ENCODE measurements around the gene DZIP1L. TPM values are rescaled to one million over a fixed set of nuclear protein-coding genes. Genes with fewer than 3 reads are reported as not detected.

The DZIP1L gene
- total RNA-seq, 1 experiment from 2014 or later, result 10.4 TPM

DNA sequence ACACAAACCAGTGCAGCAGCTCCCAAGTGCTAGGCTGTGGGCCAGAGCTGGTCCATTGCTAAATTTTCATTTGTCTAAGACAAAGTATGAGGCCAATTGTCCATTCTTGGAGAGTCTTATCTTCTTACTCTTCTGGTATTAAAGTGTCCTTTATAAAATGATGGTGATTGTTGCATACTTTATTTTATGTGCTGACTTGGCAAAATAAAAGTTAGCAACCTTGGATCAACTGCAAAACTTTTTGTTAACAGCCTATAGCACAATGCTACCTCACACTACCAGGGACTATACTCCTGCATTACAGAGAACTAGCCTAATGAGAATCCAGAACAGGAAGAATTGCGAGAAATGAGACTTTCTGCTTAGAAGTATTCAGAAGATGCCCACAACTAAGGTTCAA lies 61.4 kb downstream of the DZIP1L start:
- no peak overlapping the region for H3K27ac Mint-ChIP-seq
- no CpG with 5 or more reads among the region's 1 CpG for WGBS (ENCODE audit: extremely low coverage, insufficient read length, low lambda C conversion rate)
- Histone ChIP-seq H4K20me1 (ENCODE audit: control insufficient read depth, insufficient read depth, insufficient read length) (no peaks in the 10 kb centered on the region), H3K4me2 (ENCODE audit: insufficient read depth, insufficient read length, low read length) (no peak overlapping the region), H3K79me2 (ENCODE audit: insufficient read depth, low read length) (no peaks in the 10 kb centered on the region), H3T11ph (ENCODE audit: low read length) (no peak overlapping the region), H3K56ac (ENCODE audit: insufficient read length, low read depth, low read length) (no peak overlapping the region), H3K9me3 (ENCODE audit: control insufficient read depth, low read depth, low read length) (no peaks in the 10 kb centered on the region), H4K5ac (ENCODE audit: insufficient read length, low read depth, low read length) (no peak overlapping the region), H2BK5ac (ENCODE audit: insufficient read length, low read length) (no peak overlapping the region), H2BK120ac (ENCODE audit: low read depth, low read length, poor library complexity, severe bottlenecking) (no peak overlapping the region), H3K4ac (ENCODE audit: low read depth, low read length) (no peak overlapping the region), H3K4me1 (ENCODE audit: insufficient read depth, low read length) (no peaks in the 10 kb centered on the region), H3K27me3 (ENCODE audit: insufficient read depth, low read length) (no peaks in the 10 kb centered on the region), H3K9ac (ENCODE audit: extremely low read depth, insufficient read length, low read length) (no peak overlapping the region), H3K18ac (ENCODE audit: insufficient read length, low read depth, low read length) (no peak overlapping the region), H4K8ac (replicated peaks; ENCODE audit: insufficient read length, low read depth, low read length) (no peak overlapping the region), H3K27ac (ENCODE audit: insufficient read length, low read depth, low read length) (no peak overlapping the region), H2BK20ac (ENCODE audit: low read depth, low read length, poor library complexity, severe bottlenecking) (no peak overlapping the region), H3K79me1 (ENCODE audit: insufficient read depth, low read depth, low read length, poor library complexity, severe bottlenecking) (no peaks in the 10 kb centered on the region), H2AK5ac (ENCODE audit: insufficient read length, low read length) (no peak overlapping the region), H3K14ac (ENCODE audit: insufficient read depth, low read length) (no peak overlapping the region), H4K91ac (ENCODE audit: insufficient read length, low read depth, low read length) (no peak overlapping the region), H2BK12ac (ENCODE audit: insufficient read length, low read depth, low read length) (no peak overlapping the region), H2BK15ac (ENCODE audit: low read depth, low read length) (no peak overlapping the region), H3K23me2 (ENCODE audit: insufficient read length, low read depth, low read length, poor library complexity, severe bottlenecking) (no peaks in the 10 kb centered on the region), H2AFZ (ENCODE audit: low read length) (no peak overlapping the region), H3K23ac (ENCODE audit: insufficient read length, low read depth, low read length) (no peak overlapping the region)
- H3K36me3 Mint-ChIP-seq (ENCODE audit: insufficient read depth in 1 of 3, low read depth in 3 of 3), result peaks cover 0 to 6% (median 2%) of the 10 kb centered on the region in 3 experiments; a peak in 3 of 7 replicates
- TF ChIP-seq, protein P1, sequence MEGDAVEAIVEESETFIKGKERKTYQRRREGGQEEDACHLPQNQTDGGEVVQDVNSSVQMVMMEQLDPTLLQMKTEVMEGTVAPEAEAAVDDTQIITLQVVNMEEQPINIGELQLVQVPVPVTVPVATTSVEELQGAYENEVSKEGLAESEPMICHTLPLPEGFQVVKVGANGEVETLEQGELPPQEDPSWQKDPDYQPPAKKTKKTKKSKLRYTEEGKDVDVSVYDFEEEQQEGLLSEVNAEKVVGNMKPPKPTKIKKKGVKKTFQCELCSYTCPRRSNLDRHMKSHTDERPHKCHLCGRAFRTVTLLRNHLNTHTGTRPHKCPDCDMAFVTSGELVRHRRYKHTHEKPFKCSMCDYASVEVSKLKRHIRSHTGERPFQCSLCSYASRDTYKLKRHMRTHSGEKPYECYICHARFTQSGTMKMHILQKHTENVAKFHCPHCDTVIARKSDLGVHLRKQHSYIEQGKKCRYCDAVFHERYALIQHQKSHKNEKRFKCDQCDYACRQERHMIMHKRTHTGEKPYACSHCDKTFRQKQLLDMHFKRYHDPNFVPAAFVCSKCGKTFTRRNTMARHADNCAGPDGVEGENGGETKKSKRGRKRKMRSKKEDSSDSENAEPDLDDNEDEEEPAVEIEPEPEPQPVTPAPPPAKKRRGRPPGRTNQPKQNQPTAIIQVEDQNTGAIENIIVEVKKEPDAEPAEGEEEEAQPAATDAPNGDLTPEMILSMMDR (conservative IDR thresholded peaks at IDR 0.05), result no peak
- H3K4me1 Mint-ChIP-seq, result peaks cover 5 to 8% of the 10 kb centered on the region in 2 experiments; a peak in 3 of 4 replicates
- no peak for DNase-seq
- H3K4me3 Mint-ChIP-seq, result no peak overlapping the region
- H3K27me3 Mint-ChIP-seq (ENCODE audit: low read depth), result no peaks in the 10 kb centered on the region
- H3K9me3 Mint-ChIP-seq, result no peaks in the 10 kb centered on the region; a peak in 1 of 5 replicates
